ENCODE measurements around the gene STMN1. TPM values are rescaled to one million over a fixed set of nuclear protein-coding genes. Genes with fewer than 3 reads are reported as not detected.
"Not testable (repeated sequence)": the region's sequence is repeated elsewhere in the genome, so short reads cannot be mapped to it uniquely, and the experiment has no call there.

Gene STMN1
- total RNA-seq, 1 donor from 2014 or later, result 25.6 TPM

DNA sequence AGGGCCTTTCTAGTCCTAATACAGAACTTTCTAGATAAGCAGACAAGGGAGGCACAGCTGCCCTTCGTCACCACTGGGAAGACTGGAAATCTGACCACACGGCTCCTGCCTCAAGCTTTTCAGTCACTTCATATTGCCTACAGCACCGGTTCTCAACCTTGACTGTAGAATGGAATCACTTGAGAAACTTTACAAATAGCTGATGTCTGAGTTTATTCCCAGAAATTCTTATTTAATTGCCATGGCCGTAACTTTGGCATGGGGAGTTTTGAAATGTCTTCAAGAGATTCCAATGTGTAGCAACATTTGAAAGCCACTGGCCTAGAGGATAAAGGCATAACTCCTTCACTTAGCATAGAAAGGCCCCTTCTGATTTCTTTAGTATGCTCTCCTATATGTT, 42.4 kb upstream of the STMN1 start:
- peaks cover 3% of the 10 kb centered on the region for H3K36me3 Mint-ChIP-seq (ENCODE audit: low read depth)
- peaks cover 7% of the 10 kb centered on the region for H3K9me3 Mint-ChIP-seq
- no peak overlapping the region for H3K27ac Mint-ChIP-seq
- no peak overlapping the region for H3K4me3 Mint-ChIP-seq
- H3K4me1 Mint-ChIP-seq, result no peaks in the 10 kb centered on the region
- ChIA-PET CTCF (no interaction called here), POLR2A (no interaction called here)
- no peaks in the 10 kb centered on the region for H3K27me3 Mint-ChIP-seq
- no peak for ATAC-seq (ENCODE audit: low read depth)
- TF ChIP-seq CTCF (IDR thresholded peaks at IDR 0.05), result no peak
- intact Hi-C loops (cut with micrococcal nuclease), result no loop called here
- no peak for DNase-seq

- TF ChIP-seq CTCF (IDR thresholded peaks at IDR 0.05), result no peak
- H3K4me1 Mint-ChIP-seq, result no peaks in the 10 kb centered on the region
- CTCF ChIA-PET, result no interaction called here
- peaks cover 1% of the 10 kb centered on the region for H3K27me3 Mint-ChIP-seq
- H3K36me3 Mint-ChIP-seq (ENCODE audit: low read depth), result peaks cover 5% of the 10 kb centered on the region
- ATAC-seq (ENCODE audit: low read depth) (no peak), DNase-seq (no peak)
- H3K9me3 Mint-ChIP-seq, result peaks cover 14% of the 10 kb centered on the region
- H3K27ac Mint-ChIP-seq, result no peak overlapping the region
- POLR2A ChIA-PET, result no interaction called here
- no peak overlapping the region for H3K4me3 Mint-ChIP-seq
- intact Hi-C loops (cut with micrococcal nuclease), result no loop called here
Measured at GRCh38 chr1:25947027-25947426, 40.8 kb upstream of the STMN1 start.

DNA sequence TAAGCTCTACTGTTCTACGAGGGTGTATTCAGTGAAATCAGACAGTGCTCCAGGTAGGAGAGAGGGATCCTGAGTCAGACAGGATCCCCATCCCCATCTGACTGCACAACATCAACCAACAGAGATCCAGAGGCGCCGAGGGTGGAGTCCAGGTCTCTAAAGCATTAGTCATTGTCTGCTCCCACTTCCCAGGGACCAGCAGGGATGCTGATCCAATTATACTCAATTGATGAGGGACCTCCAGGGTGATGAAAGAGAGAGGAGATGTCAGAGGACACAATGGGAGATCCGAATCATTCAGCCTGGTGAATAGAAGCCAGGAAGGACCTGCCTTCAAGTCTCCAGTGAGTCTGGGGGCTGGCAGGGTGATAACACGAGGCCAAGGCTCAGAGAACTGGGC, 39.5 kb upstream of the STMN1 start:
- ATAC-seq (ENCODE audit: low read depth) (no peak), DNase-seq (no peak)
- peaks cover 5% of the 10 kb centered on the region for H3K36me3 Mint-ChIP-seq (ENCODE audit: low read depth)
- ChIA-PET CTCF (no interaction called here), POLR2A (no interaction called here)
- no peaks in the 10 kb centered on the region for H3K4me1 Mint-ChIP-seq
- peaks cover 14% of the 10 kb centered on the region for H3K9me3 Mint-ChIP-seq
- no peak overlapping the region for H3K27ac Mint-ChIP-seq
- H3K4me3 Mint-ChIP-seq, result no peak overlapping the region
- no peak for TF ChIP-seq CTCF (IDR thresholded peaks at IDR 0.05)
- intact Hi-C loops (cut with micrococcal nuclease), result no loop called here
- peaks cover 1% of the 10 kb centered on the region for H3K27me3 Mint-ChIP-seq

- H3K4me1 Mint-ChIP-seq, result no peaks in the 10 kb centered on the region
- CTCF ChIA-PET, result no interaction called here
Measured at GRCh38 chr1:25944986-25945385, 38.8 kb upstream of the STMN1 start.

DNA sequence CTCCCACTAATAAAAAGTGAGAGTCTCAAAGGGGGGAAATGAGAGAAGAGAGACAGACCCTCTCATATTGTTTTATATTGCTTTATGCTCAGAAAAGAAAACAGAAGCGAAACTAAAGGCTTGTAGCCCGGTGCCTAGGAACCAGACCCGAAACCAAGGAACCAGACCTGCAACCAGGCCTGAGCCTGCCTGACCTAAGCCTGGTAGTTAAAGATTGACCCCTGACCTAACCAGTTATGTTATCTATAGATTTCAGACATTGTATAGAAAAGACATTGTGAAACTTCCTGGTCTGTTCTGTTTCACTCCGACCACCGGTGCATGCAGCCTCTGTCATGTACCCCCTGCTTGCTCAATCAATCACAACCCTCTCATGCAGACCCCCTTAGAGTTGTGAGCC, 37.3 kb upstream of the STMN1 start:
- H3K36me3 Mint-ChIP-seq (ENCODE audit: low read depth); ATAC-seq (ENCODE audit: low read depth); H3K27me3 Mint-ChIP-seq; POLR2A ChIA-PET; H3K27ac Mint-ChIP-seq; H3K4me1 Mint-ChIP-seq; DNase-seq; H3K4me3 Mint-ChIP-seq; CTCF ChIA-PET; intact Hi-C loops (cut with micrococcal nuclease): not testable (repeated sequence)
- peaks cover 14% of the 10 kb centered on the region for H3K9me3 Mint-ChIP-seq

More at GRCh38 chr1:25944986-25945385, 38.8 kb upstream of the STMN1 start:
- no peak for TF ChIP-seq CTCF (IDR thresholded peaks at IDR 0.05)
- peaks cover 1% of the 10 kb centered on the region for H3K27me3 Mint-ChIP-seq
- H3K27ac Mint-ChIP-seq, result no peak overlapping the region
- POLR2A ChIA-PET, result interaction anchor here (0.6 kb wide), 1 partner anchor 103 kb away, joined by 5 read pairs; no protein-coding TSS in a partner anchor
- H3K4me3 Mint-ChIP-seq, result no peak overlapping the region
- DNase-seq, result no peak
- ATAC-seq (ENCODE audit: low read depth), result no peak
- intact Hi-C loops (cut with micrococcal nuclease), result no loop called here
- H3K9me3 Mint-ChIP-seq, result peaks cover 14% of the 10 kb centered on the region
- peaks cover 5% of the 10 kb centered on the region for H3K36me3 Mint-ChIP-seq (ENCODE audit: low read depth)

GRCh38 chr1:25936947-25937346, 30.7 kb upstream of the STMN1 start:
- Mint-ChIP-seq H3K9me3 (no peaks in the 10 kb centered on the region), H3K4me1 (no peaks in the 10 kb centered on the region), H3K36me3 (ENCODE audit: low read depth) (no peaks in the 10 kb centered on the region), H3K27ac (no peak overlapping the region), H3K4me3 (no peak overlapping the region), H3K27me3 (peaks cover 2% of the 10 kb centered on the region)
- intact Hi-C loops (cut with micrococcal nuclease), result no loop called here
- POLR2A ChIA-PET, result no interaction called here
- DNase-seq, result no peak
- TF ChIP-seq CTCF (IDR thresholded peaks at IDR 0.05), result no peak
- ATAC-seq (ENCODE audit: low read depth), result no peak
- CTCF ChIA-PET, result no interaction called here

Data from activated B cell treated with CpG ODN at 0.5 μM for 24 hours (primary cell).